ENCODE measurements around the gene FLAD1. TPM values are rescaled to one million over a fixed set of nuclear protein-coding genes. Genes with fewer than 3 reads are reported as not detected.

FLAD1 gene
- total RNA-seq, 2 experiments from 2014 or later: 16.7 to 19.4 TPM

DNA sequence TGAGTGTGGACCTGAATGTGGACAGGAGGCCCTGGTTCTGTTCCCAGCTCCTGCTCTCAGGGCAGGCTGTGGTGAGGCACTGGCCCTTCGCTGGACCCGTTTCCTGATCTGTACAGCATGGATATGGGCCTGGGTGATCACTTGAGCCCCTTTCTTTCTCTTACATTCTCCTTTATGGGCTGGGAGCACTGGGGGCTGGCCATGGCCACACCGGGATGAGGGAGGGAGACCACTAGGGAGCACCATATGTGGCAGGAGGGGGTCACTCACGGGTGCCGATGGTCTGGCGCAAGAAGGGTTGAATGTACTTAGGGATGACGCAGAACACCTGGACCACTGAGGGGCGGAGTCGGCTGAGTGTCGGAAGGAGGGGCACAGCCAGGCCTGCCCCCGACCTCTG lies 47.8 kb downstream of the FLAD1 start:
- H3K4me3 Mint-ChIP-seq: no peak overlapping the region
- TF ChIP-seq, protein P1, sequence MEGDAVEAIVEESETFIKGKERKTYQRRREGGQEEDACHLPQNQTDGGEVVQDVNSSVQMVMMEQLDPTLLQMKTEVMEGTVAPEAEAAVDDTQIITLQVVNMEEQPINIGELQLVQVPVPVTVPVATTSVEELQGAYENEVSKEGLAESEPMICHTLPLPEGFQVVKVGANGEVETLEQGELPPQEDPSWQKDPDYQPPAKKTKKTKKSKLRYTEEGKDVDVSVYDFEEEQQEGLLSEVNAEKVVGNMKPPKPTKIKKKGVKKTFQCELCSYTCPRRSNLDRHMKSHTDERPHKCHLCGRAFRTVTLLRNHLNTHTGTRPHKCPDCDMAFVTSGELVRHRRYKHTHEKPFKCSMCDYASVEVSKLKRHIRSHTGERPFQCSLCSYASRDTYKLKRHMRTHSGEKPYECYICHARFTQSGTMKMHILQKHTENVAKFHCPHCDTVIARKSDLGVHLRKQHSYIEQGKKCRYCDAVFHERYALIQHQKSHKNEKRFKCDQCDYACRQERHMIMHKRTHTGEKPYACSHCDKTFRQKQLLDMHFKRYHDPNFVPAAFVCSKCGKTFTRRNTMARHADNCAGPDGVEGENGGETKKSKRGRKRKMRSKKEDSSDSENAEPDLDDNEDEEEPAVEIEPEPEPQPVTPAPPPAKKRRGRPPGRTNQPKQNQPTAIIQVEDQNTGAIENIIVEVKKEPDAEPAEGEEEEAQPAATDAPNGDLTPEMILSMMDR (IDR thresholded peaks at IDR 0.05): no peak
- Histone ChIP-seq H3K36me3 (ENCODE audit: insufficient read depth, low read length) (no peaks in the 10 kb centered on the region), H3K27ac (ENCODE audit: low read depth in 1 of 2, low read length in 2 of 2) (no peak overlapping the region), H3K9me3 (ENCODE audit: control insufficient read depth in 1 of 2, insufficient read depth in 1 of 2, low read length in 2 of 2) (no peaks in the 10 kb centered on the region), H3K27me3 (ENCODE audit: control insufficient read depth in 1 of 2, insufficient read depth in 2 of 2, low read length in 2 of 2) (no peaks in the 10 kb centered on the region), H3K4me3 (ENCODE audit: low read length) (no peak overlapping the region), H3K4me1 (ENCODE audit: insufficient read depth, low read length) (no peaks in the 10 kb centered on the region)
- CTCF ChIA-PET: no interaction called here
- POLR2A ChIA-PET: no interaction called here
- H3K27ac Mint-ChIP-seq: no peak overlapping the region
- intact Hi-C loops (cut with DNase I, micrococcal nuclease): loop anchor here in 1 of 2 experiments (10.0 kb wide), 1 partner anchor 124 kb away; no protein-coding TSS in a partner anchor
- no peaks in the 10 kb centered on the region for H3K4me1 Mint-ChIP-seq (ENCODE audit: low read depth)
- H3K27me3 Mint-ChIP-seq: no peaks in the 10 kb centered on the region
- ATAC-seq (ENCODE audit: poor library complexity) (no peak), DNase-seq (no peak)
- no peaks in the 10 kb centered on the region for H3K9me3 Mint-ChIP-seq
- no peaks in the 10 kb centered on the region for H3K36me3 Mint-ChIP-seq (ENCODE audit: low read depth)

DNA sequence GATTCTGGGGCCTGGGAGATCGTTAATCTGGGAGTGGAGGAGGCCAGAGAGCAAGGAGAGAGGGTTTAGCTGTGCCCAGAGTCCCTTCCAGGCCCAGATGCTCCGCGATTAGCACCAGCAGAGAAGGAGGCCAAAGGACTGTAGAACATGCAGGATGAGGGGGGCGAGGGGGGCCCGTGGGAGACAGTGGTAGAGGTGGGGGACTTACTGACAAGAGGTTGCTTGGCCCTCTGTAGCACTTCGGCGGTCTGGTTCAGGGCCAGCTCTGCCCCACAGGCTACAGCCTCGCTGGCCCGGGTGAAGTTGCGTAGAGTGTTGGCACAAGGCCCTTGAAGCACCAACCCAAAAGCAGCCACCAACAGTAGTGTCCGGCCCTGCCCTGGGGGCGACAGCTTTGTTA lies 49.7 kb downstream of the FLAD1 start:
- DNase-seq (no peak), ATAC-seq (ENCODE audit: poor library complexity) (no peak)
- no peaks in the 10 kb centered on the region for H3K27me3 ChIP-seq (ENCODE audit: control insufficient read depth in 1 of 2, insufficient read depth in 2 of 2, low read length in 2 of 2)
- H3K9me3 ChIP-seq (ENCODE audit: control insufficient read depth in 1 of 2, insufficient read depth in 1 of 2, low read length in 2 of 2): no peaks in the 10 kb centered on the region
- Mint-ChIP-seq H3K27ac (no peak overlapping the region), H3K27me3 (no peaks in the 10 kb centered on the region), H3K9me3 (no peaks in the 10 kb centered on the region), H3K4me1 (ENCODE audit: low read depth) (no peaks in the 10 kb centered on the region), H3K36me3 (ENCODE audit: low read depth) (no peaks in the 10 kb centered on the region), H3K4me3 (no peak overlapping the region)
- TF ChIP-seq, protein P1 (IDR thresholded peaks at IDR 0.05): no peak
- POLR2A ChIA-PET: no interaction called here
- no peaks in the 10 kb centered on the region for H3K36me3 ChIP-seq (ENCODE audit: insufficient read depth, low read length)
- H3K27ac ChIP-seq (ENCODE audit: low read depth in 1 of 2, low read length in 2 of 2): no peak overlapping the region
- H3K4me3 ChIP-seq (ENCODE audit: low read length): no peak overlapping the region
- CTCF ChIA-PET: interaction anchor here (1.1 kb wide), 1 partner anchor 18 kb away, joined by 3 read pairs; the partner anchor contains the start of gene ADAM15
- no peaks in the 10 kb centered on the region for H3K4me1 ChIP-seq (ENCODE audit: insufficient read depth, low read length)
- intact Hi-C loops (cut with DNase I, micrococcal nuclease): loop anchor here in 1 of 2 experiments (10.0 kb wide), 1 partner anchor 122 kb away; no protein-coding TSS in a partner anchor

DNA sequence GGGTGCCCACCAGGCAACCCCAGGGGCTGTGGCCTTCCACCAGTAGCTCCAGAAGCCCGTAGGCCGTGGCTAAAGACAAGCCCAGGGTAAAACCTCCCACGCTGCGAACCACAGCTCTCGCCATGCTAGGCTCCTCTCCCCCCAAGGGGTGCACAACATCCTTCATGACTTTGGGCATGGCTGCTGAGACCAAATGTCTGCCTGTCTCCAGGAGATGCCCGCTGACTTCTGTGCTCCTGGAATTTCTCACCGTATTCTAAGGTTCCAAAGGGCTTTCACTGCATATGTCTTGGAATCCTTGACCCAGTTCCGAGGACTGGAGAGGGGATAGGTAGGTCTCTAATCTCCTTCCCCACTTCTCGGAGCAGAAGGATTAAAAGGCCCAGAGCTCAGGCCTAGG lies 50.4 kb downstream of the FLAD1 start, which contains the start of the genes DCST1 and DCST2:
TSS of gene DCST1 (plus strand) at position 301 of the 400 bp plus-strand sequence. CDS start 213 bp downstream, outside the sequence.
TSS of gene DCST2 (minus strand) at position 258 of the 400 bp plus-strand sequence. CDS start at position 178, 80 bp downstream.
- DNase-seq (no peak), ATAC-seq (ENCODE audit: poor library complexity) (no peak)
- H3K4me1 ChIP-seq (ENCODE audit: insufficient read depth, low read length): no peaks in the 10 kb centered on the region
- ChIA-PET CTCF (interaction anchor here (1.1 kb wide), 1 partner anchor 17 kb away, joined by 3 read pairs; the partner anchor contains the start of gene ADAM15), POLR2A (no interaction called here)
- Mint-ChIP-seq H3K4me3 (no peak within 1 kb of the TSS), H3K27me3 (no peaks in the 10 kb centered on the region), H3K36me3 (ENCODE audit: low read depth) (no peaks in the 10 kb centered on the region), H3K27ac (no peak within 1 kb of the TSS), H3K9me3 (no peaks in the 10 kb centered on the region), H3K4me1 (ENCODE audit: low read depth) (no peaks in the 10 kb centered on the region)
- H3K4me3 ChIP-seq (ENCODE audit: low read length): no peak within 1 kb of the TSS
- H3K27ac ChIP-seq (ENCODE audit: low read depth in 1 of 2, low read length in 2 of 2): no peak within 1 kb of the TSS
- intact Hi-C loops (cut with DNase I, micrococcal nuclease): loop anchor here in 1 of 2 experiments (10.0 kb wide), 1 partner anchor 121 kb away; no protein-coding TSS in a partner anchor
- H3K9me3 ChIP-seq (ENCODE audit: control insufficient read depth in 1 of 2, insufficient read depth in 1 of 2, low read length in 2 of 2): no peaks in the 10 kb centered on the region
- no peaks in the 10 kb centered on the region for H3K27me3 ChIP-seq (ENCODE audit: control insufficient read depth in 1 of 2, insufficient read depth in 2 of 2, low read length in 2 of 2)
- TF ChIP-seq, protein P1 (IDR thresholded peaks at IDR 0.05): no peak
- H3K36me3 ChIP-seq (ENCODE audit: insufficient read depth, low read length): no peaks in the 10 kb centered on the region

Data from CD4-positive, alpha-beta T cell (primary cell).